Measurements from ENCODE around the gene DNAJA3.
"Not testable (repeated sequence)": the region's sequence is repeated elsewhere in the genome, so short reads cannot be mapped to it uniquely, and the experiment has no call there.

The DNAJA3 gene

GRCh38 chr16:4391631-4392381 lies 33.9 kb upstream of the DNAJA3 start:
- H3K36me3 Mint-ChIP-seq (ENCODE audit: insufficient read depth) = peaks cover 84% of the 10 kb centered on the region
- H3K27me3 Mint-ChIP-seq = no peaks in the 10 kb centered on the region
- H3K4me3 Mint-ChIP-seq = peak overlapping the region; percentile 2
- no peak for ATAC-seq (replicated peaks; ENCODE audit: extremely low read depth, poor library complexity, severe bottlenecking)
- H3K4me1 Mint-ChIP-seq = peaks cover 15% of the 10 kb centered on the region
- H3K27ac Mint-ChIP-seq (ENCODE audit: low read depth) = peak overlapping the region; percentile 62
- H3K9me3 Mint-ChIP-seq = no peaks in the 10 kb centered on the region
- DNase-seq (ENCODE audit: low spot score in 2 of 2) = no peak

DNA sequence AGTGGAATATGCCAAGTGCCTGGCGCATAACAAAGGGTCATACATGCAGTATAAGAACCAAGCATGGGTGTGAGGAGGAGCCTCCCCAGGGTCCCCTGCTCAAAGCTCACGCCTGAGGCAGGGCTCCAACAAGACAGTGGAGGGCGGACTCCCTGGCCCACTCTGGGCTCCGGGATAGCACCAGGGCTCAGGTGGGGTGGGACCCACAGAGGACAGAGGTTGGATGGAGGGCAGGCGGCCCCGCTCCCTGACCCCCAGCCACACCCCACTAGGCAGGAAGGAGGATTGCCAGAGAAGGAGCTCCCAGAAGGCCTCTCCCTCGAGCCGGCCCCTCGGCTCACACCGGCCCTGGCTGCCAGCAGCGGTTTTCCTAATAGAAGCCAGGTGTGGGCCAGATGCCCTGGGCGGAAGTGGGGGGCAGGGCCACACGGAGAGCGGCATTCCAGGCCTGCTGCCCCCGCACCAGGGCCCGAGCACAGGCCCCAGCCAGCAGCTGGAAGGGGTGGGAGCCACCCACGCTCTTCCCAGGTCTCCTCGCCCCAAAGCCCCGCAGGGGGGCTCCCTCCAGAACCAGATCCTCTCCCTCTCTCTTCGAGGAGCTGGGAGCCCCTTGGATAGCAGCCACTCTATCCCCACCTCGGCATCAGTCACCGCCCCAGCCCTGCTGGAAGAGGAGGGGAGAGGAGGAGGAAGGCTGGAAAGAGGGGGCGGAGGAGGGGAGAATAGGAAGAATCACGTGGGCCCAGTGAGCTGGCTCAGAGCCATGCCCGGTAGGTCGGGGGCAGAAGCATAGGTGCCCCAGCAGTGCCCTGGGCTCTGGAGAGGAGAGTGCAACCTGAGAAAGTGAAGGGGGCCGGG lies 33.1 kb upstream of the DNAJA3 start:
- ATAC-seq (replicated peaks; ENCODE audit: extremely low read depth, poor library complexity, severe bottlenecking) (no peak), DNase-seq (ENCODE audit: low spot score in 2 of 2) (no peak)
- no peaks in the 10 kb centered on the region for H3K27me3 Mint-ChIP-seq
- H3K9me3 Mint-ChIP-seq = no peaks in the 10 kb centered on the region
- H3K4me1 Mint-ChIP-seq = peaks cover 15% of the 10 kb centered on the region
- H3K27ac Mint-ChIP-seq (ENCODE audit: low read depth) = peak overlapping the region; percentile 25
- H3K4me3 Mint-ChIP-seq = no peak overlapping the region
- H3K36me3 Mint-ChIP-seq (ENCODE audit: insufficient read depth) = peaks cover 84% of the 10 kb centered on the region

- no peak for ATAC-seq (replicated peaks; ENCODE audit: extremely low read depth, poor library complexity, severe bottlenecking)
- peaks cover 15% of the 10 kb centered on the region for H3K4me1 Mint-ChIP-seq
- H3K4me3 Mint-ChIP-seq = no peak overlapping the region
- H3K27ac Mint-ChIP-seq (ENCODE audit: low read depth) = peak overlapping the region; percentile 25
- no peaks in the 10 kb centered on the region for H3K9me3 Mint-ChIP-seq
- peaks cover 88% of the 10 kb centered on the region for H3K36me3 Mint-ChIP-seq (ENCODE audit: insufficient read depth)
- H3K27me3 Mint-ChIP-seq = no peaks in the 10 kb centered on the region
- no peak for DNase-seq (ENCODE audit: low spot score in 2 of 2)
These were observed 32.4 kb upstream of the DNAJA3 start for GRCh38 chr16:4393240-4393600.

DNA sequence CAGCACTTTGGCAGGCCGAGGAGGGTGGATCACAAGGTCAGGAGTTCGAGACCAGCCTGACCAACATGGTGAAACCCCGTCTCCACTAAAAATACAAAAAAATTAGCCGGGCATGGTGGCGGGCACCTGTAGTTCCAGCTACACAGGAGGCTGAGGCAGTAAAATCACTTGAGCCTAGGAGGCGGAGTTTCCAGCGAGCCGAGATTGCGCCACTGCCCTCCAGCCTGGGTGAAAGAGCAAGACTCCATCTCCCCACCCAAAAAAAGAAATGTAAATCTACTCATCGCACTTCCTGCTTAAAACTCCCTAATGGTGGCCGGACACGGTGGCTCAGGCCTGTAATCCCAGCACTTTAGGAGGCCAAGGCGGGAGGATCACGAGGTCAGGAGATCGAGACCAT lies 31.8 kb upstream of the DNAJA3 start:
- not testable (repeated sequence) for H3K27me3 Mint-ChIP-seq; H3K4me3 Mint-ChIP-seq; ATAC-seq (replicated peaks; ENCODE audit: extremely low read depth, poor library complexity, severe bottlenecking); DNase-seq (ENCODE audit: low spot score in 2 of 2); H3K27ac Mint-ChIP-seq (ENCODE audit: low read depth); H3K9me3 Mint-ChIP-seq
- Mint-ChIP-seq H3K36me3 (ENCODE audit: insufficient read depth) (peaks cover 89% of the 10 kb centered on the region), H3K4me1 (peaks cover 15% of the 10 kb centered on the region)

- Mint-ChIP-seq H3K36me3 (ENCODE audit: insufficient read depth) (peaks cover 92% of the 10 kb centered on the region), H3K4me3 (peak overlapping the region; percentile 27), H3K4me1 (peaks cover 21% of the 10 kb centered on the region), H3K27ac (ENCODE audit: low read depth) (peak overlapping the region; percentile 46), H3K9me3 (no peaks in the 10 kb centered on the region), H3K27me3 (no peaks in the 10 kb centered on the region)
- DNase-seq (ENCODE audit: low spot score in 2 of 2) (no peak), ATAC-seq (replicated peaks; ENCODE audit: extremely low read depth, poor library complexity, severe bottlenecking) (no peak)
These were observed 30.5 kb upstream of the DNAJA3 start for GRCh38 chr16:4395055-4395726.

- Mint-ChIP-seq H3K36me3 (ENCODE audit: insufficient read depth) (peaks cover 97% of the 10 kb centered on the region), H3K4me3 (peak overlapping the region; percentile 11), H3K9me3 (no peaks in the 10 kb centered on the region), H3K27me3 (no peaks in the 10 kb centered on the region), H3K27ac (ENCODE audit: low read depth) (peak overlapping the region; percentile 81), H3K4me1 (peaks cover 31% of the 10 kb centered on the region)
- DNase-seq (ENCODE audit: low spot score in 2 of 2) = no peak
- ATAC-seq (replicated peaks; ENCODE audit: extremely low read depth, poor library complexity, severe bottlenecking) = no peak
These were observed 26.5 kb upstream of the DNAJA3 start for GRCh38 chr16:4399001-4399730.

GRCh38 chr16:4401094-4401501 lies 24.6 kb upstream of the DNAJA3 start:
- DNase-seq (ENCODE audit: low spot score in 2 of 2) (no peak), ATAC-seq (replicated peaks; ENCODE audit: extremely low read depth, poor library complexity, severe bottlenecking) (no peak)
- peaks cover 97% of the 10 kb centered on the region for H3K36me3 Mint-ChIP-seq (ENCODE audit: insufficient read depth)
- no peaks in the 10 kb centered on the region for H3K27me3 Mint-ChIP-seq
- no peaks in the 10 kb centered on the region for H3K9me3 Mint-ChIP-seq
- H3K4me1 Mint-ChIP-seq = peaks cover 38% of the 10 kb centered on the region
- H3K27ac Mint-ChIP-seq (ENCODE audit: low read depth) = peak overlapping the region; percentile 81
- H3K4me3 Mint-ChIP-seq = peak overlapping the region; percentile 26

GRCh38 chr16:4401510-4401909 lies 24.2 kb upstream of the DNAJA3 start:
- no peak for DNase-seq (ENCODE audit: low spot score in 2 of 2)
- no peak for ATAC-seq (replicated peaks; ENCODE audit: extremely low read depth, poor library complexity, severe bottlenecking)
- H3K4me3 Mint-ChIP-seq = peak overlapping the region; percentile 26
- peaks cover 38% of the 10 kb centered on the region for H3K4me1 Mint-ChIP-seq
- H3K36me3 Mint-ChIP-seq (ENCODE audit: insufficient read depth) = peaks cover 97% of the 10 kb centered on the region
- H3K27me3 Mint-ChIP-seq = no peaks in the 10 kb centered on the region
- peak overlapping the region; percentile 81 for H3K27ac Mint-ChIP-seq (ENCODE audit: low read depth)
- H3K9me3 Mint-ChIP-seq = no peaks in the 10 kb centered on the region

DNA sequence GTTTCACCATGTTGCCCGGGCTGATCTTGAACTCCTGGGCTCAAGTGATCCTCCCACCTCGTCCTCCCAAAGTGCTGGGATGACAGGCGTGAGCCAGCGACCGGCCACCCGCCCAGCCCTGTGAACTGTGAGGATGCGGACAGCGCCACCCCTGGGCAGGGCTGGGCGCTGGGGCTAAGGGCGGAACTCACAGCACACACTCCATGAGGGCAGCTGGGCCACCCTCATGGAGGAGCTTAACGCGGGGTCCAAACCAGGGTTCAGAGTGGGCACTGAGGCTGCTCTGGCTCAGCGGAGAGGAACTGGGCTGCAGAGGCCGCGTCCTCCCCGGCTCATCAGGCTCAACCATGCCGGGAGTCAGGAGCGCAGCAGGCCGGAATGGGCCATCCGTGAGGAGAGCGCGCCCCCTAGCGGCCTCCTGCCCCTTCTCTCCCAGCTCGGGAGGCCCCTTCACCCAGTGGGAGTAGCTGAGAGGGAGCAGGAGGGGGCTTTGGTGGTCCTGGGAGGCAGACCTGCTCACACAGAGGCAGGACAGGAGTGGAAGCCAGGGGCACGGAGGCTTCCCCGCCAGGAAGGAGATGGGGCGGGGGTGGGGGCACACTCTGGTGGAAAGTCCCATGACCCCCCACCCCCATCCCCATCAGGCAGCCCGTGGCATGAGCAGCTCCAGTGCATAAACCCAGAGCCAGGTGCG lies 23.1 kb upstream of the DNAJA3 start:
- H3K27ac Mint-ChIP-seq (ENCODE audit: low read depth) = peak overlapping the region; percentile 81

GRCh38 chr16:4403133-4403949 lies 22.3 kb upstream of the DNAJA3 start:
- Mint-ChIP-seq H3K9me3 (no peaks in the 10 kb centered on the region), H3K27ac (ENCODE audit: low read depth) (peak overlapping the region; percentile 81), H3K4me3 (peak overlapping the region; percentile 51), H3K36me3 (ENCODE audit: insufficient read depth) (peaks cover 98% of the 10 kb centered on the region), H3K4me1 (peaks cover 38% of the 10 kb centered on the region), H3K27me3 (no peaks in the 10 kb centered on the region)
- DNase-seq (ENCODE audit: low spot score in 2 of 2) = no peak
- ATAC-seq (replicated peaks; ENCODE audit: extremely low read depth, poor library complexity, severe bottlenecking) = no peak

More for the DNA sequence above, 23.1 kb upstream of the DNAJA3 start:
- Mint-ChIP-seq H3K4me3 (peak overlapping the region; percentile 26), H3K36me3 (ENCODE audit: insufficient read depth) (peaks cover 98% of the 10 kb centered on the region), H3K9me3 (no peaks in the 10 kb centered on the region), H3K27me3 (no peaks in the 10 kb centered on the region), H3K4me1 (peaks cover 38% of the 10 kb centered on the region)
- peak; percentile 22 for ATAC-seq (replicated peaks; ENCODE audit: extremely low read depth, poor library complexity, severe bottlenecking)
- peak in 1 of 2 donors; percentile 50 for DNase-seq (ENCODE audit: low spot score in 2 of 2)

All from central memory CD8-positive, alpha-beta T cell (primary cell).